Tibial artery (tissue), 4 donors: ENCODE data around the gene PRTFDC1.

Experiments
- DNase-seq, 2 donors: peaks; one replicate each; pipeline ENCODE4 v3.0.0-alpha.2; 2019
- H3K27ac ChIP-seq, 2 donors: fragments of 200-600 bp; sonication (generic) in 1 of 2; 1 replicate in 1 of 2; 2 replicates in 1 of 2; pipeline ENCODE4 v1.5.1; 2018 to 2019; ENCODE audit warnings: mild to moderate bottlenecking in 1 of 2
- H3K27me3 ChIP-seq, 2 donors: fragments of 200-600 bp; sonication (generic) in 1 of 2; one replicate each; pipeline versions ENCODE4 v1.5.1 to v1.6.0; 2016 to 2019
- H3K36me3 ChIP-seq, 3 donors: fragments of 200-600 bp; sonication (generic) in 2 of 3; one replicate each; pipeline ENCODE4 v1.5.1; 2016 to 2019; ENCODE audit warnings: mild to moderate bottlenecking in 2 of 3
- H3K4me1 ChIP-seq, 4 donors: fragments of 200-600 bp; sonication (generic) in 2 of 4; 1 replicate in 3 of 4; 2 replicates in 1 of 4; pipeline ENCODE4 v1.5.1; 2016 to 2019
- H3K4me3 ChIP-seq, 2 donors: fragments of 200-600 bp; sonication (generic) in 1 of 2; 1 replicate in 1 of 2; 2 replicates in 1 of 2; pipeline ENCODE4 v1.5.1; 2018 to 2019; ENCODE audit warnings: mild to moderate bottlenecking in 2 of 2
- H3K9me3 ChIP-seq, 3 donors: fragments of 200-600 bp; sonication (generic) in 1 of 3; one replicate each; pipeline ENCODE4 v1.5.1; 2016 to 2019
- CTCF ChIP-seq, 2 experiments: fragments of 200-600 bp in 1 of 2; fragments of 450-650 bp in 1 of 2; IDR thresholded peaks; one replicate each; pipeline ENCODE4 v1.5.1; 2017 to 2019; ENCODE audit warnings: antibody characterized with exemption in 2 of 2, mild to moderate bottlenecking in 1 of 2, moderate library complexity in 1 of 2
- intact Hi-C: fragments of 100-400 bp; cut with DNase I; formaldehyde crosslinking; loops from one replicate; pipeline ENCODE4 v1.15.0; 2023; ENCODE audit warnings: low total_unique reads

PRTFDC1 gene

GRCh38 chr10:24872049-24872789 lies 80.2 kb downstream of the PRTFDC1 start:
- intact Hi-C loops: no loop called here
- Histone ChIP-seq H3K36me3 (no peaks in the 10 kb centered on the region), H3K27ac (no peak overlapping the region), H3K27me3 (no peaks in the 10 kb centered on the region), H3K9me3 (no peaks in the 10 kb centered on the region), H3K4me1 (peaks cover 0 to 22% (median 5%) of the 10 kb centered on the region in 4 donors), H3K4me3 (no peak overlapping the region)
- no peak for TF ChIP-seq CTCF (IDR thresholded peaks at IDR 0.05)
- DNase-seq: no peak

GRCh38 chr10:24871011-24871935 lies 81.1 kb downstream of the PRTFDC1 start:
- Histone ChIP-seq H3K36me3 (no peaks in the 10 kb centered on the region), H3K4me3 (no peak overlapping the region), H3K9me3 (no peaks in the 10 kb centered on the region), H3K27ac (no peak overlapping the region), H3K27me3 (no peaks in the 10 kb centered on the region), H3K4me1 (peaks cover 0 to 31% (median 8%) of the 10 kb centered on the region in 4 donors)
- TF ChIP-seq CTCF (IDR thresholded peaks at IDR 0.05): no peak
- DNase-seq: no peak
- intact Hi-C loops: no loop called here

GRCh38 chr10:24869354-24870015 lies 82.9 kb downstream of the PRTFDC1 start:
- no peaks in the 10 kb centered on the region for H3K36me3 ChIP-seq
- no peaks in the 10 kb centered on the region for H3K9me3 ChIP-seq
- no peaks in the 10 kb centered on the region for H3K27me3 ChIP-seq
- intact Hi-C loops: no loop called here
- no peak overlapping the region for H3K27ac ChIP-seq
- no peak for TF ChIP-seq CTCF (IDR thresholded peaks at IDR 0.05)
- peaks cover 0 to 32% (median 8%) of the 10 kb centered on the region in 4 donors for H3K4me1 ChIP-seq
- DNase-seq: no peak
- H3K4me3 ChIP-seq: no peak overlapping the region

GRCh38 chr10:24866604-24867583 lies 85.5 kb downstream of the PRTFDC1 start:
- peak; percentile 65 to 77 for DNase-seq
- Histone ChIP-seq H3K27ac (peak overlapping the region; percentile 3 to 46), H3K9me3 (no peaks in the 10 kb centered on the region), H3K4me3 (peak overlapping the region; percentile 19 to 41), H3K36me3 (no peaks in the 10 kb centered on the region), H3K27me3 (no peaks in the 10 kb centered on the region), H3K4me1 (peaks cover 0 to 18% (median 4%) of the 10 kb centered on the region in 4 donors)
- no peak for TF ChIP-seq CTCF (IDR thresholded peaks at IDR 0.05)
- intact Hi-C loops: no loop called here
